Parathyroid adenoma (tissue), 2 donors: Measurements from ENCODE around the gene GPR63.

Experiments used
- H2AFZ ChIP-seq: fragments of 300-600 bp; sonication (generic); one replicate; pipeline ENCODE4 v1.7.0; 2017; ENCODE audit warnings: antibody characterized with exemption, mild to moderate bottlenecking
- H3K27ac ChIP-seq: fragments of 300-600 bp; sonication (generic); one replicate; pipeline ENCODE4 v1.7.0; 2017
- H3K27me3 ChIP-seq: fragments of 300-600 bp; sonication (generic); one replicate; pipeline ENCODE4 v1.7.0; 2017; ENCODE audit warnings: low read length; ENCODE audit not compliant: control insufficient read depth, insufficient read depth
- H3K36me3 ChIP-seq: fragments of 300-600 bp; sonication (generic); one replicate; pipeline ENCODE4 v1.7.0; 2017; ENCODE audit warnings: low read length; ENCODE audit not compliant: control insufficient read depth, insufficient read depth
- H3K4me1 ChIP-seq: fragments of 300-600 bp; sonication (generic); one replicate; pipeline ENCODE4 v1.7.0; 2017; ENCODE audit warnings: control low read depth
- H3K4me2 ChIP-seq: fragments of 300-600 bp; sonication (generic); one replicate; pipeline ENCODE4 v1.7.0; 2017; ENCODE audit warnings: low read length
- H3K4me3 ChIP-seq: fragments of 300-600 bp; sonication (generic); one replicate; pipeline ENCODE4 v1.7.0; 2017; ENCODE audit warnings: low read depth, low read length
- H3K79me2 ChIP-seq: fragments of 300-600 bp; sonication (generic); one replicate; pipeline ENCODE4 v1.7.0; 2017; ENCODE audit warnings: control low read depth
- H3K9ac ChIP-seq: fragments of 300-600 bp; sonication (generic); one replicate; pipeline ENCODE4 v1.7.0; 2017; ENCODE audit warnings: mild to moderate bottlenecking
- H3K9me3 ChIP-seq: fragments of 300-600 bp; sonication (generic); one replicate; pipeline ENCODE4 v1.7.0; 2017; ENCODE audit warnings: low read length; ENCODE audit not compliant: control insufficient read depth
- TF ChIP-seq, protein P1 (sequence below): fragments of 300-600 bp; sonication (generic); IDR thresholded peaks from one replicate; pipeline ENCODE4 v1.7.0; 2017; ENCODE audit warnings: antibody characterized with exemption, mild to moderate bottlenecking
- donor health status: primary hyperparathyroidism.

GPR63 gene

DNA sequence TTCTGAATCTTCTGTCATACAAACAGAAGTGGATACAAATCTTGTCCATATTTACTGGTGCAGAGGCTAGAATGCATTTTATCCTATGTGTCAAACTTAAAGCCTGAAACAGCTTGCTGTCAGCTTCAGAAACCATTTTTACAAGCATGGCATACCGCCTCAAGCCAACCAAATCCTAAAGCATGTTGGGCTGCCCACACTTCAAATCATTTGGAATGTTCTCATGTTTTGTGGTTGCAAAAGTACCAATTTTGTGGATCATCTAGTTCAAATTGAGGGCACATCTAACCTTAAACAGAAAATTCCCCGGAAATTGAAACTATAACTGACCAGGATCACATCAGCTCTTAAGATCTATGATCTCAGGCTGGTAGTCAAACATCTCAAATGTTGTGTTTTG lies 3.2 kb downstream of the GPR63 start:
- H3K4me1 ChIP-seq = no peaks in the 10 kb centered on the region
- H3K79me2 ChIP-seq = no peaks in the 10 kb centered on the region
- TF ChIP-seq, protein P1, sequence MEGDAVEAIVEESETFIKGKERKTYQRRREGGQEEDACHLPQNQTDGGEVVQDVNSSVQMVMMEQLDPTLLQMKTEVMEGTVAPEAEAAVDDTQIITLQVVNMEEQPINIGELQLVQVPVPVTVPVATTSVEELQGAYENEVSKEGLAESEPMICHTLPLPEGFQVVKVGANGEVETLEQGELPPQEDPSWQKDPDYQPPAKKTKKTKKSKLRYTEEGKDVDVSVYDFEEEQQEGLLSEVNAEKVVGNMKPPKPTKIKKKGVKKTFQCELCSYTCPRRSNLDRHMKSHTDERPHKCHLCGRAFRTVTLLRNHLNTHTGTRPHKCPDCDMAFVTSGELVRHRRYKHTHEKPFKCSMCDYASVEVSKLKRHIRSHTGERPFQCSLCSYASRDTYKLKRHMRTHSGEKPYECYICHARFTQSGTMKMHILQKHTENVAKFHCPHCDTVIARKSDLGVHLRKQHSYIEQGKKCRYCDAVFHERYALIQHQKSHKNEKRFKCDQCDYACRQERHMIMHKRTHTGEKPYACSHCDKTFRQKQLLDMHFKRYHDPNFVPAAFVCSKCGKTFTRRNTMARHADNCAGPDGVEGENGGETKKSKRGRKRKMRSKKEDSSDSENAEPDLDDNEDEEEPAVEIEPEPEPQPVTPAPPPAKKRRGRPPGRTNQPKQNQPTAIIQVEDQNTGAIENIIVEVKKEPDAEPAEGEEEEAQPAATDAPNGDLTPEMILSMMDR = no peak
- H3K27me3 ChIP-seq = no peaks in the 10 kb centered on the region
- no peaks in the 10 kb centered on the region for H3K36me3 ChIP-seq
- no peaks in the 10 kb centered on the region for H3K9me3 ChIP-seq
- no peak overlapping the region for H3K4me3 ChIP-seq
- H3K27ac ChIP-seq = no peak overlapping the region
- H2AFZ ChIP-seq = no peak overlapping the region
- H3K9ac ChIP-seq = no peak overlapping the region
- no peak overlapping the region for H3K4me2 ChIP-seq

GRCh38 chr6:96832780-96833179 lies 4.5 kb downstream of the GPR63 start:
- H3K4me1 ChIP-seq = no peaks in the 10 kb centered on the region
- H2AFZ ChIP-seq = no peak overlapping the region
- no peaks in the 10 kb centered on the region for H3K9me3 ChIP-seq
- H3K27me3 ChIP-seq = no peaks in the 10 kb centered on the region
- no peak overlapping the region for H3K9ac ChIP-seq
- H3K4me3 ChIP-seq = no peak overlapping the region
- H3K4me2 ChIP-seq = no peak overlapping the region
- H3K27ac ChIP-seq = no peak overlapping the region
- no peaks in the 10 kb centered on the region for H3K36me3 ChIP-seq
- TF ChIP-seq, protein P1 = no peak
- no peaks in the 10 kb centered on the region for H3K79me2 ChIP-seq

DNA sequence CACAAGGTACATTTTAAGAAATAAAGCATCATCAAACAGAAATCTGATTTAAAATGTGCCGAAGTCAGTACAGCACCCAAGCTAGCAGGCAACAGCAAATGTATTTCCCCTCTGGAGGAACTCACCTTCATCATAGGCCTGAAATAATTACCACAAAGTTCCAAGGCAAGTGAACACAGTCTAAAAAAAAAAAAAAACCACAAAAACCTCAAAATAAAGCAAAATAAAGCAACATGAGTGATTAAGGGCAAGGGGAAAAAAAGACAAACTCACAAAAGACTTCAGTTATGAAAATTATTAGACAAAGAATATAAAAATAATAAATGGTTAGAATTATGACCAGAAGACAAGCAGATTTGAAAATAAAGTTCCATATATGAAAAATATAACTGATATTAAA lies 10.4 kb downstream of the GPR63 start:
- TF ChIP-seq, protein P1 = no peak
- Histone ChIP-seq H2AFZ (no peak overlapping the region), H3K36me3 (no peaks in the 10 kb centered on the region), H3K9ac (no peak overlapping the region), H3K79me2 (no peaks in the 10 kb centered on the region), H3K27me3 (no peaks in the 10 kb centered on the region), H3K4me3 (no peak overlapping the region), H3K27ac (no peak overlapping the region), H3K4me2 (no peak overlapping the region), H3K9me3 (no peaks in the 10 kb centered on the region), H3K4me1 (no peaks in the 10 kb centered on the region)

GRCh38 chr6:96823743-96824142 lies 13.5 kb downstream of the GPR63 start:
- no peak overlapping the region for H3K9ac ChIP-seq
- no peak overlapping the region for H3K4me2 ChIP-seq
- no peak overlapping the region for H3K27ac ChIP-seq
- no peak overlapping the region for H2AFZ ChIP-seq
- H3K36me3 ChIP-seq = no peaks in the 10 kb centered on the region
- H3K4me1 ChIP-seq = no peaks in the 10 kb centered on the region
- H3K4me3 ChIP-seq = no peak overlapping the region
- H3K27me3 ChIP-seq = no peaks in the 10 kb centered on the region
- no peaks in the 10 kb centered on the region for H3K79me2 ChIP-seq
- TF ChIP-seq, protein P1 = no peak
- H3K9me3 ChIP-seq = no peaks in the 10 kb centered on the region

DNA sequence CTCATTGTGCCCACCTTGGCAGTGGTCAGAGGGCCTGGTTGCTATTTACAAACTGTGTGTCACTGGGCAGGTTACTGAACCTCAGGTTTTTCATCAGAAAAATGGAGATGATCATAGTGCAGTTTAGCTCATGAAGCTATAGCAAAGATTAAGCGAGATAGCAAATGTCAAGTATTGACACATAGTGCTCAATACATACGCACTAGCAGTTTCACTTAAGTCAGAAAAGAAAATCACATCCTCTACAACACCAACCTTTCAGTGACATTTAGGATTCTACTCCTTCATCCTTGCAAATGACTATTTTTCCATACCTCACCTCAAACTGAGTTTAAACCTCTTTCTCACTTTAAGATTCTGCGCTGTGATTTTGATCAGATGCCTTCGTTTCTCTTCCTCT lies 16.2 kb downstream of the GPR63 start:
- Histone ChIP-seq H3K4me2 (no peak overlapping the region), H3K9me3 (no peaks in the 10 kb centered on the region), H3K79me2 (no peaks in the 10 kb centered on the region), H3K27ac (no peak overlapping the region), H3K36me3 (no peaks in the 10 kb centered on the region), H3K4me3 (no peak overlapping the region), H3K27me3 (no peaks in the 10 kb centered on the region), H3K4me1 (peaks cover 3% of the 10 kb centered on the region), H3K9ac (no peak overlapping the region), H2AFZ (no peak overlapping the region)
- TF ChIP-seq, protein P1 = no peak
